ENCODE data around the gene KLHL40.

The KLHL40 gene

GRCh38 chr3:42689421-42690014, 4.2 kb downstream of the KLHL40 start:
- H3K9me3 ChIP-seq (ENCODE audit: control insufficient read depth, low read length) = no peaks in the 10 kb centered on the region
- peaks cover 21% of the 10 kb centered on the region for H3K27me3 ChIP-seq (ENCODE audit: control insufficient read depth, insufficient read depth, low read length)
- no peaks in the 10 kb centered on the region for H3K4me1 ChIP-seq (ENCODE audit: control insufficient read depth, insufficient read depth, low read length)
- no peaks in the 10 kb centered on the region for H3K36me3 ChIP-seq (ENCODE audit: control insufficient read depth, insufficient read depth, low read length)
- H3K4me3 ChIP-seq (ENCODE audit: low read length) = no peak overlapping the region
- no peak overlapping the region for H3K9ac ChIP-seq (ENCODE audit: low read length)

- no peaks in the 10 kb centered on the region for H3K4me1 ChIP-seq (ENCODE audit: control insufficient read depth, insufficient read depth, low read length)
- H3K4me3 ChIP-seq (ENCODE audit: low read length) = no peak overlapping the region
- H3K36me3 ChIP-seq (ENCODE audit: control insufficient read depth, insufficient read depth, low read length) = no peaks in the 10 kb centered on the region
- H3K9me3 ChIP-seq (ENCODE audit: control insufficient read depth, low read length) = no peaks in the 10 kb centered on the region
- no peak overlapping the region for H3K9ac ChIP-seq (ENCODE audit: low read length)
- peaks cover 19% of the 10 kb centered on the region for H3K27me3 ChIP-seq (ENCODE audit: control insufficient read depth, insufficient read depth, low read length)
Measured at GRCh38 chr3:42690191-42690590, 4.9 kb downstream of the KLHL40 start.

- Histone ChIP-seq H3K9ac (ENCODE audit: low read length) (no peak overlapping the region), H3K4me3 (ENCODE audit: low read length) (no peak overlapping the region), H3K4me1 (ENCODE audit: control insufficient read depth, insufficient read depth, low read length) (no peaks in the 10 kb centered on the region), H3K27me3 (ENCODE audit: control insufficient read depth, insufficient read depth, low read length) (peaks cover 11% of the 10 kb centered on the region), H3K36me3 (ENCODE audit: control insufficient read depth, insufficient read depth, low read length) (no peaks in the 10 kb centered on the region), H3K9me3 (ENCODE audit: control insufficient read depth, low read length) (no peaks in the 10 kb centered on the region)
Measured at GRCh38 chr3:42690766-42691680, 5.7 kb downstream of the KLHL40 start.

- Histone ChIP-seq H3K9me3 (ENCODE audit: control insufficient read depth, low read length) (no peaks in the 10 kb centered on the region), H3K4me3 (ENCODE audit: low read length) (no peak overlapping the region), H3K9ac (ENCODE audit: low read length) (no peak overlapping the region), H3K36me3 (ENCODE audit: control insufficient read depth, insufficient read depth, low read length) (no peaks in the 10 kb centered on the region), H3K27me3 (ENCODE audit: control insufficient read depth, insufficient read depth, low read length) (peaks cover 3% of the 10 kb centered on the region), H3K4me1 (ENCODE audit: control insufficient read depth, insufficient read depth, low read length) (no peaks in the 10 kb centered on the region)
Measured at GRCh38 chr3:42691816-42692666, 6.7 kb downstream of the KLHL40 start.

GRCh38 chr3:42692667-42693529, 7.6 kb downstream of the KLHL40 start:
- no peak overlapping the region for H3K9ac ChIP-seq (ENCODE audit: low read length)
- peaks cover 3% of the 10 kb centered on the region for H3K27me3 ChIP-seq (ENCODE audit: control insufficient read depth, insufficient read depth, low read length)
- no peaks in the 10 kb centered on the region for H3K36me3 ChIP-seq (ENCODE audit: control insufficient read depth, insufficient read depth, low read length)
- no peaks in the 10 kb centered on the region for H3K9me3 ChIP-seq (ENCODE audit: control insufficient read depth, low read length)
- no peaks in the 10 kb centered on the region for H3K4me1 ChIP-seq (ENCODE audit: control insufficient read depth, insufficient read depth, low read length)
- no peak overlapping the region for H3K4me3 ChIP-seq (ENCODE audit: low read length)

- Histone ChIP-seq H3K4me1 (ENCODE audit: control insufficient read depth, insufficient read depth, low read length) (no peaks in the 10 kb centered on the region), H3K36me3 (ENCODE audit: control insufficient read depth, insufficient read depth, low read length) (no peaks in the 10 kb centered on the region), H3K9ac (ENCODE audit: low read length) (no peak overlapping the region), H3K4me3 (ENCODE audit: low read length) (no peak overlapping the region), H3K9me3 (ENCODE audit: control insufficient read depth, low read length) (no peaks in the 10 kb centered on the region), H3K27me3 (ENCODE audit: control insufficient read depth, insufficient read depth, low read length) (peaks cover 3% of the 10 kb centered on the region)
Measured at GRCh38 chr3:42693530-42693930, 8.2 kb downstream of the KLHL40 start.

GRCh38 chr3:42694366-42694765, 9.0 kb downstream of the KLHL40 start:
- Histone ChIP-seq H3K4me3 (ENCODE audit: low read length) (no peak overlapping the region), H3K9ac (ENCODE audit: low read length) (no peak overlapping the region), H3K36me3 (ENCODE audit: control insufficient read depth, insufficient read depth, low read length) (no peaks in the 10 kb centered on the region), H3K4me1 (ENCODE audit: control insufficient read depth, insufficient read depth, low read length) (no peaks in the 10 kb centered on the region), H3K27me3 (ENCODE audit: control insufficient read depth, insufficient read depth, low read length) (peaks cover 3% of the 10 kb centered on the region), H3K9me3 (ENCODE audit: control insufficient read depth, low read length) (no peaks in the 10 kb centered on the region)

GRCh38 chr3:42696356-42697288, 11.3 kb downstream of the KLHL40 start:
- Histone ChIP-seq H3K4me1 (ENCODE audit: control insufficient read depth, insufficient read depth, low read length) (no peaks in the 10 kb centered on the region), H3K4me3 (ENCODE audit: low read length) (no peak overlapping the region), H3K9ac (ENCODE audit: low read length) (no peak overlapping the region), H3K27me3 (ENCODE audit: control insufficient read depth, insufficient read depth, low read length) (peaks cover 7% of the 10 kb centered on the region), H3K9me3 (ENCODE audit: control insufficient read depth, low read length) (no peaks in the 10 kb centered on the region), H3K36me3 (ENCODE audit: control insufficient read depth, insufficient read depth, low read length) (no peaks in the 10 kb centered on the region)

GRCh38 chr3:42697289-42698051, 12.1 kb downstream of the KLHL40 start:
- H3K4me3 ChIP-seq (ENCODE audit: low read length) = no peak overlapping the region
- no peaks in the 10 kb centered on the region for H3K36me3 ChIP-seq (ENCODE audit: control insufficient read depth, insufficient read depth, low read length)
- no peaks in the 10 kb centered on the region for H3K4me1 ChIP-seq (ENCODE audit: control insufficient read depth, insufficient read depth, low read length)
- no peaks in the 10 kb centered on the region for H3K9me3 ChIP-seq (ENCODE audit: control insufficient read depth, low read length)
- H3K27me3 ChIP-seq (ENCODE audit: control insufficient read depth, insufficient read depth, low read length) = peaks cover 7% of the 10 kb centered on the region
- no peak overlapping the region for H3K9ac ChIP-seq (ENCODE audit: low read length)

GRCh38 chr3:42698216-42698910, 13.0 kb downstream of the KLHL40 start:
- Histone ChIP-seq H3K4me1 (ENCODE audit: control insufficient read depth, insufficient read depth, low read length) (no peaks in the 10 kb centered on the region), H3K9me3 (ENCODE audit: control insufficient read depth, low read length) (no peaks in the 10 kb centered on the region), H3K36me3 (ENCODE audit: control insufficient read depth, insufficient read depth, low read length) (no peaks in the 10 kb centered on the region), H3K9ac (ENCODE audit: low read length) (no peak overlapping the region), H3K4me3 (ENCODE audit: low read length) (no peak overlapping the region), H3K27me3 (ENCODE audit: control insufficient read depth, insufficient read depth, low read length) (peaks cover 7% of the 10 kb centered on the region)

Data from mucosa of stomach (tissue), 1 donor.